Erythroblast (primary cell): ENCODE results near the gene CTBP2.

Experiments
- GATA1 ChIP-seq: IDR thresholded peaks from 2 replicates; pipeline ENCODE4 v1.6.1; 2011; ENCODE audit warnings: low read depth, mild to moderate bottlenecking, control low read depth, low read length, moderate library complexity
- POLR2A ChIP-seq: IDR thresholded peaks from 2 replicates; pipeline ENCODE4 v1.6.1; 2011; ENCODE audit warnings: mild to moderate bottlenecking, low read length

DNA sequence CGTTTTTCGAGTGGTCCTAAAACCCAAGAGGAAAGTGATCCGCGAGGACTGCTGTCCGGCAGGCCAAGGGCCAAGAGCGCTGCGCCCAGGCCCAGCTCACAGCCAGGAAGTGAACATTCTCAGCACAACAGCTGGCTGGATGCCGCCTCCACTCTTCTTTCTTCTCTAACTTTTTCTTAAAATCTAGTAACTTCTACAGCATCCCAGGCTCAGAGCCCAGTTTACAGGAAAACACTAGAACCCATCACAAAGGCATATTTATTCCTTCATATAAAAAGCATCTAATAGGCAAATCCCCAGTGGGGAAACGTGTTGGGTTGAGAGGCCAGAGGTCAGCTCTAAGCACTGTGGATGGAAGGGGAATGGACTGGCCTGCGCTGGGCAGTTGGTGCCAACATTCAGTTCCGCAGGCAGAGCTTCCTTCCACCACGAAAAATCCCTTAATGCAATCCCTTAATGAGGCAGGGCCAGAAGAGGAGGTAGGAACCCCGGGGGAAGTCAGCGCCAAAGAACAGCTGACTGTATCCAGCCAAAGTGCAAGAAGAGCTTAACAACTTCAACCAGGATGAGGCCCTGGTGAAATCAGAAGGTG is 143.7 kb downstream of the CTBP2 start:
- TF ChIP-seq POLR2A: no peak
- TF ChIP-seq GATA1: no peak
